Neural progenitor cell (in vitro differentiated cells): ENCODE data around the gene SAP30. TPM values are rescaled to one million over a fixed set of nuclear protein-coding genes. Genes with fewer than 3 reads are reported as not detected.

Source experiments
- DNase-seq: peaks from one replicate; pipeline ENCODE4 v3.0.0-alpha.2; 2016; ENCODE audit warnings: low spot score
- H2AFZ ChIP-seq: fragments of 200-600 bp; sonication (generic); replicated peaks from 2 replicates; pipeline ENCODE4 v1.6.1; 2016; ENCODE audit warnings: antibody characterized with exemption
- H3F3A ChIP-seq: fragments of 200-600 bp; sonication (generic); 2 replicates; pipeline ENCODE4 v1.6.1; 2016; ENCODE audit warnings: antibody characterized with exemption, low read depth
- H3K27ac ChIP-seq: fragments of 200-600 bp; sonication (generic); 2 replicates; pipeline ENCODE4 v1.5.1; 2016; ENCODE audit warnings: mild to moderate bottlenecking
- H3K27me3 ChIP-seq: fragments of 200-600 bp; sonication (generic); 2 replicates; pipeline ENCODE4 v1.6.1; 2016; ENCODE audit warnings: mild to moderate bottlenecking, moderate library complexity
- H3K36me3 ChIP-seq: fragments of 200-600 bp; sonication (generic); 2 replicates; pipeline ENCODE4 v1.5.1; 2016
- H3K4me1 ChIP-seq: fragments of 200-600 bp; sonication (generic); 2 replicates; pipeline ENCODE4 v1.6.1; 2016; ENCODE audit warnings: mixed run types
- H3K4me2 ChIP-seq: fragments of 200-600 bp; sonication (generic); 2 replicates; pipeline ENCODE4 v1.6.1; 2016
- H3K4me3 ChIP-seq: fragments of 200-600 bp; sonication (generic); 2 replicates; pipeline ENCODE4 v1.5.1; 2016
- H3K79me2 ChIP-seq: fragments of 200-600 bp; sonication (generic); 2 replicates; pipeline ENCODE4 v1.6.1; 2016; ENCODE audit warnings: low read depth
- H3K9ac ChIP-seq: fragments of 200-600 bp; sonication (generic); 2 replicates; pipeline ENCODE4 v1.6.1; 2016
- H3K9me3 ChIP-seq: fragments of 200-600 bp; sonication (generic); 2 replicates; pipeline ENCODE4 v1.5.1; 2016; ENCODE audit warnings: low read depth
- H4K20me1 ChIP-seq: fragments of 200-600 bp; sonication (generic); 2 replicates; pipeline ENCODE4 v1.6.1; 2016; ENCODE audit warnings: low read depth
- H3K27ac Mint-ChIP-seq: 3 replicates; pipeline ENCODE4 v1.8.0; 2021; ENCODE audit warnings: mixed read lengths
- H3K27me3 Mint-ChIP-seq: 2 replicates; pipeline ENCODE4 v1.8.0; 2022; ENCODE audit warnings: low read depth, mild to moderate bottlenecking, inconsistent platforms, moderate library complexity, mixed read lengths; ENCODE audit not compliant: insufficient read depth
- H3K36me3 Mint-ChIP-seq: 3 replicates; pipeline ENCODE4 v1.8.0; 2021; ENCODE audit warnings: mixed read lengths
- H3K4me1 Mint-ChIP-seq: 3 replicates; pipeline ENCODE4 v1.8.0; 2021; ENCODE audit warnings: mixed read lengths
- H3K4me3 Mint-ChIP-seq: 3 replicates; pipeline ENCODE4 v1.8.0; 2021; ENCODE audit warnings: mild to moderate bottlenecking, moderate library complexity, mixed read lengths
- H3K9me3 Mint-ChIP-seq: 3 replicates; pipeline ENCODE4 v1.8.0; 2020; ENCODE audit warnings: mixed read lengths
- EZH2 ChIP-seq: fragments of 200-600 bp; sonication (generic); IDR thresholded peaks from 2 replicates; pipeline ENCODE4 v1.6.1; 2017; ENCODE audit warnings: antibody characterized with exemption, mild to moderate bottlenecking, moderate library complexity
- EZH2phosphoT487 ChIP-seq: fragments of 200-600 bp; sonication (generic); IDR thresholded peaks from 2 replicates; pipeline ENCODE4 v1.6.1; 2017; ENCODE audit warnings: antibody characterized with exemption
- total RNA-seq: library from RNA; depleted of rRNA; stranded (reverse); fragments of >200 nt; gene quantifications from 2 replicates; pipeline ENCODE4 v1.2.3, GENCODE V29; 2015; ENCODE audit warnings: low replicate concordance
- TF ChIP-seq, protein P1 (sequence below): fragments of 200-600 bp; sonication (generic); IDR thresholded peaks from 2 replicates; pipeline ENCODE4 v1.5.1; 2017; ENCODE audit warnings: antibody characterized with exemption, mild to moderate bottlenecking

The SAP30 gene
- total RNA-seq, 1 donor from 2014 or later, result 63.5 TPM

DNA sequence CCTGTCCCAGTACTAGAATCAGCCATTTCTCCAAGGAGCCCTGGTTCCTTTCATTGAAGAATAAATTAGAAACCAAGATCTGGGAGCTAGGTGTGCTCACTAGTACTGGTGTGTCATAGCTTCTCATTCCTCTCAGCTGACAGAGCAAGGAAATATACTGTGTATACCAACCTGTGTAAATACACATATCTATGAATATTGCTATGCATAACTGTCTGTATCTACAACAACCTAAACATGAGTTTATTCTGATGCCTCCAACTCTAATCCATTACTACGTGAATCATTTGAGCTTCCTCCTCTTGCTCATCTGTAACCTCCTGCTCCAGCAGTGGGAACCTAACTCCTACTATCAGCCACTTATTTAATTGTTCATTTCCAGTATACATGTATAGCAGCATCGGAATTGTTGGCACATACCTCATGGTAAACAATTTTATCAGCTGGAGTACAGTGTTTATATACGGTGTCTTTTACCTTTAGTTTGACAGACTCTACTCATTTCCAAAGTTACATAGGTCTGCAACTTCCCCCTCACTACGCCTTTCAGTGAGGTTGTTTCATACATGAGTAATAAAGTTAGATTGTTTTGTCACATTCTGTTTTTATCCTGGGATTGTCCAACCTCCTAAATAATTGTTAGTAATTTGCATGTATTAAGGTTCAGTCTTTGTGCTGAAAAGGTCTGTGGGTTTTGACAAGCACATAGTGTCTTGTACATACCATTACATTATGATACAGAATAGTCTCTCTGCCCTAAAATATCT, 35.3 kb downstream of the SAP30 start:
- Mint-ChIP-seq H3K9me3 (no peaks in the 10 kb centered on the region), H3K4me3 (no peak overlapping the region), H3K4me1 (no peaks in the 10 kb centered on the region), H3K27ac (no peak overlapping the region), H3K36me3 (peaks cover 9% of the 10 kb centered on the region), H3K27me3 (no peaks in the 10 kb centered on the region)
- Histone ChIP-seq H3K9me3 (no peaks in the 10 kb centered on the region), H3K4me2 (no peak overlapping the region), H2AFZ (no peak overlapping the region), H3K27ac (no peak overlapping the region), H3K4me1 (no peaks in the 10 kb centered on the region), H3K79me2 (no peaks in the 10 kb centered on the region), H3K27me3 (no peaks in the 10 kb centered on the region), H3K4me3 (no peak overlapping the region), H3F3A (no peaks in the 10 kb centered on the region), H4K20me1 (no peaks in the 10 kb centered on the region), H3K36me3 (no peaks in the 10 kb centered on the region), H3K9ac (no peak overlapping the region)
- DNase-seq, result no peak
- no peak for TF ChIP-seq EZH2phosphoT487
- TF ChIP-seq, protein P1, sequence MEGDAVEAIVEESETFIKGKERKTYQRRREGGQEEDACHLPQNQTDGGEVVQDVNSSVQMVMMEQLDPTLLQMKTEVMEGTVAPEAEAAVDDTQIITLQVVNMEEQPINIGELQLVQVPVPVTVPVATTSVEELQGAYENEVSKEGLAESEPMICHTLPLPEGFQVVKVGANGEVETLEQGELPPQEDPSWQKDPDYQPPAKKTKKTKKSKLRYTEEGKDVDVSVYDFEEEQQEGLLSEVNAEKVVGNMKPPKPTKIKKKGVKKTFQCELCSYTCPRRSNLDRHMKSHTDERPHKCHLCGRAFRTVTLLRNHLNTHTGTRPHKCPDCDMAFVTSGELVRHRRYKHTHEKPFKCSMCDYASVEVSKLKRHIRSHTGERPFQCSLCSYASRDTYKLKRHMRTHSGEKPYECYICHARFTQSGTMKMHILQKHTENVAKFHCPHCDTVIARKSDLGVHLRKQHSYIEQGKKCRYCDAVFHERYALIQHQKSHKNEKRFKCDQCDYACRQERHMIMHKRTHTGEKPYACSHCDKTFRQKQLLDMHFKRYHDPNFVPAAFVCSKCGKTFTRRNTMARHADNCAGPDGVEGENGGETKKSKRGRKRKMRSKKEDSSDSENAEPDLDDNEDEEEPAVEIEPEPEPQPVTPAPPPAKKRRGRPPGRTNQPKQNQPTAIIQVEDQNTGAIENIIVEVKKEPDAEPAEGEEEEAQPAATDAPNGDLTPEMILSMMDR, result no peak
- no peak for TF ChIP-seq EZH2

DNA sequence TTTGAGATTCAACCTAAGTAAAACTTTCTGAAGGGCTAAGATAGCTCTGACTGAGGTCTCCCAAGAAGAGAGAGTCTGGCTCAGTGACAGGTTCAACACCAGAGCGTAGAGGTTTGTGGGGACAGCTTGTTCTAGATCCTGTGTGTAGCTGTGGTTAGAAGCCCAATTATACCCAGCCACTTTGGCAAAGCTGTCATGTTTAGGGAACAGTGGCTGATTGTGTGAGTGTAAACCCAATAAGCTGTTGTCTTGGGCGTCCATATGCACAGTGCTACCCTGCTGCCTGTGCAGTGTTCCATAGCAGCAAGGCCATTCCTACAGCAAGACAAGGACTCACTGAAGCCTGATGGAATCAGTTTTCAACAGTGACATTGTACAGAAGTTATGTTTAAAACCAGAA, 39.3 kb downstream of the SAP30 start:
- no peaks in the 10 kb centered on the region for H3K4me1 Mint-ChIP-seq

DNA sequence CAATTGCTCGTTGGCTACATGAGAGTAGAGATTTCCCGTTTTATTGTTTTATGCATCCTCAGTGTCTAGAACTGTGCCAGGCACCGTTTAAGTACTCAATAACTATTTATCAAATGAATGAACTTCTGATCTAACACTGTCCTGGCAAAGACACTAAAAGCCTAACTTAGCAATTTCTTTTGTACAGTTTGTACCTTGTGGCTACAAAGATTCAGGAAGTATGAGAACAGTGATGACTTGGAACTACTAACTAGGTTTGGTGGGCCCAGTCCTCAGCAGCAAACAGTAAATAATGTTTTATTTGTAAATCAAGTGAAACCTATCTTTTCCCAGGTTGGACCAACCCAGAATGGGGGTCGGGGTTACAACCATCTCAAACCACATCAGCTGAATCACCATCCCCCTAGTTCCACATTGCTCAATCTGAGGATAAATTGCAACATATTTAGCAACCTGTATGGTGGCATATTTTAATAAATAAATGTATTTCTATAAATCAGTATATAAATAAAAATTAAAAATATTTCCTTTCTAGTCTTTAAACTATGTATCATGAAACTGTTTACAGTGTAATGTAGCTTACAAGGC, 40.4 kb downstream of the SAP30 start:
- no peak overlapping the region for H3K4me2 ChIP-seq
- no peak for DNase-seq
- H2AFZ ChIP-seq, result no peak overlapping the region
- no peak overlapping the region for H3K9ac ChIP-seq
- H4K20me1 ChIP-seq, result no peaks in the 10 kb centered on the region
- H3K27me3 ChIP-seq, result no peaks in the 10 kb centered on the region
- no peak overlapping the region for H3K4me3 Mint-ChIP-seq
- no peak overlapping the region for H3K27ac ChIP-seq
- no peaks in the 10 kb centered on the region for H3K9me3 Mint-ChIP-seq
- TF ChIP-seq, protein P1, result no peak
- TF ChIP-seq EZH2 (no peak), EZH2phosphoT487 (no peak)
- H3K36me3 ChIP-seq, result no peaks in the 10 kb centered on the region
- H3K27ac Mint-ChIP-seq, result no peak overlapping the region
- no peaks in the 10 kb centered on the region for H3K4me1 ChIP-seq
- H3K79me2 ChIP-seq, result no peaks in the 10 kb centered on the region
- H3K4me3 ChIP-seq, result no peak overlapping the region
- H3F3A ChIP-seq, result no peaks in the 10 kb centered on the region
- peaks cover 3% of the 10 kb centered on the region for H3K36me3 Mint-ChIP-seq
- no peaks in the 10 kb centered on the region for H3K9me3 ChIP-seq
- peaks cover 3% of the 10 kb centered on the region for H3K27me3 Mint-ChIP-seq
- no peaks in the 10 kb centered on the region for H3K4me1 Mint-ChIP-seq

More for the DNA sequence above, 39.3 kb downstream of the SAP30 start:
- no peak for DNase-seq
- no peaks in the 10 kb centered on the region for H3F3A ChIP-seq
- TF ChIP-seq, protein P1, result no peak
- TF ChIP-seq EZH2 (no peak), EZH2phosphoT487 (no peak)
- Mint-ChIP-seq H3K27ac (no peak overlapping the region), H3K9me3 (no peaks in the 10 kb centered on the region), H3K36me3 (peaks cover 9% of the 10 kb centered on the region), H3K4me3 (no peak overlapping the region), H3K27me3 (peaks cover 3% of the 10 kb centered on the region)
- no peaks in the 10 kb centered on the region for H3K36me3 ChIP-seq
- H3K9ac ChIP-seq, result no peak overlapping the region
- no peaks in the 10 kb centered on the region for H3K79me2 ChIP-seq
- H3K27ac ChIP-seq, result no peak overlapping the region
- no peaks in the 10 kb centered on the region for H3K4me1 ChIP-seq
- no peak overlapping the region for H2AFZ ChIP-seq
- H3K4me3 ChIP-seq, result no peak overlapping the region
- H3K27me3 ChIP-seq, result no peaks in the 10 kb centered on the region
- H3K9me3 ChIP-seq, result no peaks in the 10 kb centered on the region
- H3K4me2 ChIP-seq, result no peak overlapping the region
- H4K20me1 ChIP-seq, result no peaks in the 10 kb centered on the region
